HepG2 (cell line): ENCODE data around the gene TOM1L2. TPM values are rescaled to one million over a fixed set of nuclear protein-coding genes. Genes with fewer than 3 reads are reported as not detected.

Experiments
- CHCHD3 ChIP-seq: sonication (generic); formaldehyde crosslinking; IDR thresholded peaks from 2 replicates; pipeline ENCODE4 v1.8.0; 2022; ENCODE audit warnings: mild to moderate bottlenecking, missing genetic modification reagents, moderate library complexity
- CHD2 ChIP-seq: IDR thresholded peaks from 2 replicates; pipeline ENCODE4 v1.6.1; 2011; ENCODE audit warnings: low read depth, low read length, improper control_type of control experiment
- JUN ChIP-seq: sonication (generic); formaldehyde crosslinking; IDR thresholded peaks from 2 replicates; pipeline ENCODE4 v1.4.0; 2020; ENCODE audit warnings: mild to moderate bottlenecking, missing genetic modification reagents
- MAZ ChIP-seq, 2 experiments: sonication (generic) in 1 of 2; formaldehyde crosslinking in 1 of 2; IDR thresholded peaks; 2 replicates each; pipeline versions ENCODE4 v1.5.0 to v1.6.1; 2012 to 2020; ENCODE audit warnings: low read depth in 2 of 2, mild to moderate bottlenecking in 2 of 2, borderline replicate concordance in 1 of 2, improper control_type of control experiment in 1 of 2, low read length in 1 of 2, missing genetic modification reagents in 1 of 2, moderate library complexity in 1 of 2
- MYC ChIP-seq: sonication (generic); formaldehyde crosslinking; IDR thresholded peaks from 2 replicates; pipeline ENCODE4 v1.9.0; 2021; ENCODE audit warnings: missing genetic modification reagents, borderline replicate concordance
- MYNN ChIP-seq: sonication (generic); formaldehyde crosslinking; IDR thresholded peaks from 2 replicates; pipeline ENCODE4 v1.4.0; 2020; ENCODE audit warnings: mild to moderate bottlenecking, low read depth, missing genetic modification reagents
- NR1H2 ChIP-seq: sonication (generic); formaldehyde crosslinking; IDR thresholded peaks from 2 replicates; pipeline ENCODE4 v1.8.1; 2022; ENCODE audit warnings: low read depth, missing genetic modification reagents, borderline replicate concordance
- PAWR ChIP-seq: sonication (generic); formaldehyde crosslinking; IDR thresholded peaks from 2 replicates; pipeline ENCODE4 v1.4.0; 2020; ENCODE audit warnings: missing genetic modification reagents, mild to moderate bottlenecking, borderline replicate concordance
- SRSF9 ChIP-seq: fragments of 200-400 bp; formaldehyde crosslinking; IDR thresholded peaks from 2 replicates; pipeline ENCODE4 v1.6.1; 2018; ENCODE audit warnings: borderline replicate concordance, mild to moderate bottlenecking, low read depth, low read length; ENCODE audit not compliant: insufficient read depth, poor library complexity, severe bottlenecking
- ZNF121 ChIP-seq: sonication (generic); formaldehyde crosslinking; IDR thresholded peaks from 2 replicates; pipeline ENCODE4 v1.5.0; 2020; ENCODE audit warnings: mild to moderate bottlenecking, missing genetic modification reagents
- ZNF20 ChIP-seq: sonication (generic); formaldehyde crosslinking; IDR thresholded peaks from 2 replicates; pipeline ENCODE4 v1.4.0; 2020; ENCODE audit warnings: mild to moderate bottlenecking, moderate library complexity, missing genetic modification reagents
- ZNF3 ChIP-seq: IDR thresholded peaks from 2 replicates; pipeline ENCODE4 v1.7.0; 2017; ENCODE audit warnings: inconsistent platforms
- ZNF564 ChIP-seq: sonication (generic); formaldehyde crosslinking; IDR thresholded peaks from 2 replicates; pipeline ENCODE4 v1.8.1; 2023; ENCODE audit warnings: mild to moderate bottlenecking, missing genetic modification reagents
- ZNF589 ChIP-seq: sonication (generic); formaldehyde crosslinking; conservative IDR thresholded peaks from 2 replicates; pipeline ENCODE4 v1.8.0; 2022; ENCODE audit warnings: mild to moderate bottlenecking, moderate library complexity, missing genetic modification reagents
- ZNF766 ChIP-seq: sonication (generic); formaldehyde crosslinking; IDR thresholded peaks from 2 replicates; pipeline ENCODE4 v1.5.0; 2020; ENCODE audit warnings: missing genetic modification reagents, borderline replicate concordance
- polyA plus RNA-seq, 8 experiments: library from polyadenylated mRNA; depleted of rRNA in 3 of 8; stranded (reverse) in 7 of 8; unstranded in 1 of 8; fragments of >200 nt; fragmentation: Illumina TruSeq in 4 of 8; extraction: Trizol in 4 of 8; gene quantifications; 2 replicates each; pipeline versions ENCODE4 v1.2.1 to v1.2.3, GENCODE V29; 2011 to 2016; ENCODE audit warnings: low read depth in 4 of 8, missing spikeins in 1 of 8, mixed read lengths in 1 of 8; ENCODE audit not compliant: insufficient read depth in 1 of 8
- total RNA-seq, 5 experiments: library from RNA; depleted of rRNA; stranded (reverse); fragments of >200 nt; fragmentation: Illumina TruSeq; extraction: Trizol; gene quantifications; 2 replicates each; pipeline ENCODE4 v1.2.3, GENCODE V29; 2016; ENCODE audit warnings: low read depth in 1 of 5
- TF ChIP-seq, protein P1 (sequence below): sonication (generic); formaldehyde crosslinking; conservative IDR thresholded peaks from 2 replicates; pipeline ENCODE4 v1.4.0; 2020; ENCODE audit warnings: missing genetic modification reagents
- TF ChIP-seq, protein P2 (sequence below): sonication (generic); formaldehyde crosslinking; IDR thresholded peaks from 2 replicates; pipeline ENCODE4 v1.4.0; 2020; ENCODE audit warnings: missing genetic modification reagents
- TF ChIP-seq, protein P3 (sequence below): sonication (generic); formaldehyde crosslinking; IDR thresholded peaks from 2 replicates; pipeline ENCODE4 v1.4.0; 2020; ENCODE audit warnings: mild to moderate bottlenecking, missing genetic modification reagents

TOM1L2 gene
- total and polyA plus RNA-seq, 2 of the 13 experiments (the other 11 are each of a cell fraction or from before 2014, with no cell fraction given): 4.7 to 7.4 TPM

- 0 out of 2 replicates have a peak, but pooled peaks have one; percentile 14 for TF ChIP-seq NR1H2 (CRISPR knock-in tag)
- TF ChIP-seq JUN (CRISPR knock-in tag): peak; percentile 56; the same call in 1 of the 2 replicates
- TF ChIP-seq MYNN (CRISPR knock-in tag): no peak; the same call in 1 of the 2 replicates
- no peak for TF ChIP-seq CHCHD3 (CRISPR knock-in tag)
- peak; percentile 87 for TF ChIP-seq ZNF121 (CRISPR knock-in tag)
- peak; percentile 94 for TF ChIP-seq ZNF3
- TF ChIP-seq PAWR (CRISPR knock-in tag): no peak
- TF ChIP-seq MAZ (IDR thresholded peaks at IDR 0.05; ENCODE audit: borderline replicate concordance, low read depth, low read length): peak; percentile 50; the same call in 1 of the 2 replicates
- TF ChIP-seq MAZ (CRISPR knock-in tag; IDR thresholded peaks at IDR 0.05; ENCODE audit: low read depth): peak; percentile 78; the same call in 1 of the 2 replicates
- TF ChIP-seq SRSF9: no peak
- peak; percentile 14; the same call in 1 of the 2 replicates for TF ChIP-seq ZNF564
- peak; percentile 65; the same call in 1 of the 2 replicates for TF ChIP-seq ZNF20 (CRISPR knock-in tag)
- TF ChIP-seq MYC: peak; percentile 79
- TF ChIP-seq, protein P1, sequence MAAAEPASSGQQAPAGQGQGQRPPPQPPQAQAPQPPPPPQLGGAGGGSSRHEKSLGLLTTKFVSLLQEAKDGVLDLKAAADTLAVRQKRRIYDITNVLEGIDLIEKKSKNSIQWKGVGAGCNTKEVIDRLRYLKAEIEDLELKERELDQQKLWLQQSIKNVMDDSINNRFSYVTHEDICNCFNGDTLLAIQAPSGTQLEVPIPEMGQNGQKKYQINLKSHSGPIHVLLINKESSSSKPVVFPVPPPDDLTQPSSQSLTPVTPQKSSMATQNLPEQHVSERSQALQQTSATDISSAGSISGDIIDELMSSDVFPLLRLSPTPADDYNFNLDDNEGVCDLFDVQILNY: no peak
- TF ChIP-seq ZNF589 (CRISPR knock-in tag): no peak; the same call in 1 of the 2 replicates
- no peak for TF ChIP-seq CHD2
- TF ChIP-seq, protein P2, sequence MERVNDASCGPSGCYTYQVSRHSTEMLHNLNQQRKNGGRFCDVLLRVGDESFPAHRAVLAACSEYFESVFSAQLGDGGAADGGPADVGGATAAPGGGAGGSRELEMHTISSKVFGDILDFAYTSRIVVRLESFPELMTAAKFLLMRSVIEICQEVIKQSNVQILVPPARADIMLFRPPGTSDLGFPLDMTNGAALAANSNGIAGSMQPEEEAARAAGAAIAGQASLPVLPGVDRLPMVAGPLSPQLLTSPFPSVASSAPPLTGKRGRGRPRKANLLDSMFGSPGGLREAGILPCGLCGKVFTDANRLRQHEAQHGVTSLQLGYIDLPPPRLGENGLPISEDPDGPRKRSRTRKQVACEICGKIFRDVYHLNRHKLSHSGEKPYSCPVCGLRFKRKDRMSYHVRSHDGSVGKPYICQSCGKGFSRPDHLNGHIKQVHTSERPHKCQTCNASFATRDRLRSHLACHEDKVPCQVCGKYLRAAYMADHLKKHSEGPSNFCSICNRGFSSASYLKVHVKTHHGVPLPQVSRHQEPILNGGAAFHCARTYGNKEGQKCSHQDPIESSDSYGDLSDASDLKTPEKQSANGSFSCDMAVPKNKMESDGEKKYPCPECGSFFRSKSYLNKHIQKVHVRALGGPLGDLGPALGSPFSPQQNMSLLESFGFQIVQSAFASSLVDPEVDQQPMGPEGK (CRISPR knock-in tag): peak; percentile 96
- TF ChIP-seq ZNF766 (CRISPR knock-in tag): peak; percentile 44; the same call in 1 of the 2 replicates
- TF ChIP-seq, protein P3, sequence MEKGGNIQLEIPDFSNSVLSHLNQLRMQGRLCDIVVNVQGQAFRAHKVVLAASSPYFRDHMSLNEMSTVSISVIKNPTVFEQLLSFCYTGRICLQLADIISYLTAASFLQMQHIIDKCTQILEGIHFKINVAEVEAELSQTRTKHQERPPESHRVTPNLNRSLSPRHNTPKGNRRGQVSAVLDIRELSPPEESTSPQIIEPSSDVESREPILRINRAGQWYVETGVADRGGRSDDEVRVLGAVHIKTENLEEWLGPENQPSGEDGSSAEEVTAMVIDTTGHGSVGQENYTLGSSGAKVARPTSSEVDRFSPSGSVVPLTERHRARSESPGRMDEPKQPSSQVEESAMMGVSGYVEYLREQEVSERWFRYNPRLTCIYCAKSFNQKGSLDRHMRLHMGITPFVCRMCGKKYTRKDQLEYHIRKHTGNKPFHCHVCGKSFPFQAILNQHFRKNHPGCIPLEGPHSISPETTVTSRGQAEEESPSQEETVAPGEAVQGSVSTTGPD (CRISPR knock-in tag): peak; percentile 53; the same call in 1 of the 2 replicates
These were observed 132.2 kb downstream of the TOM1L2 start (continued) for GRCh38 chr17:17839791-17840707.
